Measurements from ENCODE around the gene RSL24D1.
A peak's percentile ranks its signal among the peaks of the same experiment; 100 is the strongest.

Gene RSL24D1

GRCh38 chr15:55204464-55204863, 7.7 kb upstream of the RSL24D1 start:
- H3K27me3 ChIP-seq (ENCODE audit: insufficient read depth, low read length), result no peaks in the 10 kb centered on the region
- no peak overlapping the region for H2BK12ac ChIP-seq (ENCODE audit: low read length)
- H3K4ac ChIP-seq (ENCODE audit: low read depth, low read length), result no peak overlapping the region
- H3K27ac ChIP-seq (ENCODE audit: low read depth, low read length), result no peak overlapping the region
- no peak overlapping the region for H3K4me3 ChIP-seq (ENCODE audit: low read depth, low read length)
- H2BK5ac ChIP-seq (ENCODE audit: low read depth, low read length, poor library complexity), result no peak overlapping the region
- DNase-seq, result no peak
- H4K91ac ChIP-seq (ENCODE audit: low read depth, low read length), result no peak overlapping the region
- no peak overlapping the region for H3K23ac ChIP-seq (ENCODE audit: low read length)
- H3K9me3 ChIP-seq (ENCODE audit: insufficient read depth, low read depth, low read length), result no peaks in the 10 kb centered on the region
- no peaks in the 10 kb centered on the region for H3K79me1 ChIP-seq (ENCODE audit: low read length)
- H4K12ac ChIP-seq (ENCODE audit: low read depth, low read length), result no peak overlapping the region
- H3K79me2 ChIP-seq (ENCODE audit: control insufficient read depth, insufficient read depth, low read length, poor library complexity), result no peaks in the 10 kb centered on the region
- no peaks in the 10 kb centered on the region for H3K4me1 ChIP-seq (ENCODE audit: control insufficient read depth in 1 of 2, insufficient read depth in 2 of 2, low read length in 2 of 2)
- H3K18ac ChIP-seq (ENCODE audit: low read length), result no peak overlapping the region
- H3K36me3 ChIP-seq (ENCODE audit: control insufficient read depth in 1 of 2, insufficient read depth in 2 of 2, low read length in 2 of 2), result no peaks in the 10 kb centered on the region
- H3K4me2 ChIP-seq (ENCODE audit: low read length), result no peak overlapping the region
- WGBS (ENCODE audit: extremely low coverage, insufficient coverage, insufficient read length), result no CpG with 5 or more reads among the region's 4 CpGs
- H2BK120ac ChIP-seq (ENCODE audit: insufficient read depth, low read length, poor library complexity), result no peak overlapping the region
- no peak overlapping the region for H4K8ac ChIP-seq (ENCODE audit: low read depth, low read length)
- H2AFZ ChIP-seq (ENCODE audit: insufficient read depth, low read length, poor library complexity), result no peak overlapping the region
- H3K14ac ChIP-seq (ENCODE audit: low read length), result no peak overlapping the region
- no peak overlapping the region for H2AK5ac ChIP-seq (ENCODE audit: low read length)
- H3K9ac ChIP-seq (ENCODE audit: low read length), result no peak overlapping the region

- Histone ChIP-seq H3K23ac (ENCODE audit: low read length) (peak overlapping the region; percentile 69), H3K4ac (ENCODE audit: low read depth, low read length) (no peak overlapping the region), H3K9me3 (ENCODE audit: insufficient read depth, low read depth, low read length) (no peaks in the 10 kb centered on the region), H3K4me3 (ENCODE audit: low read depth, low read length) (no peak overlapping the region), H3K27ac (ENCODE audit: low read depth, low read length) (no peak overlapping the region), H3K36me3 (ENCODE audit: control insufficient read depth in 1 of 2, insufficient read depth in 2 of 2, low read length in 2 of 2) (no peaks in the 10 kb centered on the region), H2AK5ac (ENCODE audit: low read length) (no peak overlapping the region), H3K9ac (ENCODE audit: low read length) (no peak overlapping the region), H3K4me2 (ENCODE audit: low read length) (no peak overlapping the region), H3K27me3 (ENCODE audit: insufficient read depth, low read length) (no peaks in the 10 kb centered on the region), H3K4me1 (ENCODE audit: control insufficient read depth in 1 of 2, insufficient read depth in 2 of 2, low read length in 2 of 2) (no peaks in the 10 kb centered on the region), H4K12ac (ENCODE audit: low read depth, low read length) (no peak overlapping the region), H3K18ac (ENCODE audit: low read length) (no peak overlapping the region), H3K14ac (ENCODE audit: low read length) (no peak overlapping the region), H4K91ac (ENCODE audit: low read depth, low read length) (no peak overlapping the region), H4K8ac (ENCODE audit: low read depth, low read length) (no peak overlapping the region), H3K79me1 (ENCODE audit: low read length) (peaks cover under 1% of the 10 kb centered on the region), H2AFZ (ENCODE audit: insufficient read depth, low read length, poor library complexity) (no peak overlapping the region), H3K79me2 (ENCODE audit: control insufficient read depth, insufficient read depth, low read length, poor library complexity) (no peaks in the 10 kb centered on the region), H2BK5ac (ENCODE audit: low read depth, low read length, poor library complexity) (no peak overlapping the region), H2BK12ac (ENCODE audit: low read length) (no peak overlapping the region), H2BK120ac (ENCODE audit: insufficient read depth, low read length, poor library complexity) (no peak overlapping the region)
- no CpG with 5 or more reads among the region's 1 CpG for WGBS (ENCODE audit: extremely low coverage, insufficient coverage, insufficient read length)
- no peak for DNase-seq
These were observed 5.5 kb upstream of the RSL24D1 start for GRCh38 chr15:55202206-55202605.

- Histone ChIP-seq H3K9me3 (ENCODE audit: insufficient read depth, low read depth, low read length) (no peaks in the 10 kb centered on the region), H3K9ac (ENCODE audit: low read length) (no peak overlapping the region), H4K91ac (ENCODE audit: low read depth, low read length) (no peak overlapping the region), H3K27me3 (ENCODE audit: insufficient read depth, low read length) (no peaks in the 10 kb centered on the region), H3K4me3 (ENCODE audit: low read depth, low read length) (no peak overlapping the region), H3K27ac (ENCODE audit: low read depth, low read length) (no peak overlapping the region), H3K18ac (ENCODE audit: low read length) (no peak overlapping the region), H3K14ac (ENCODE audit: low read length) (no peak overlapping the region), H3K36me3 (ENCODE audit: control insufficient read depth in 1 of 2, insufficient read depth in 2 of 2, low read length in 2 of 2) (peaks cover 0 to 2% of the 10 kb centered on the region in 2 experiments), H3K23ac (ENCODE audit: low read length) (no peak overlapping the region), H2BK12ac (ENCODE audit: low read length) (no peak overlapping the region), H3K79me1 (ENCODE audit: low read length) (peaks cover 5% of the 10 kb centered on the region), H4K8ac (ENCODE audit: low read depth, low read length) (no peak overlapping the region), H2AK5ac (ENCODE audit: low read length) (no peak overlapping the region), H2BK5ac (ENCODE audit: low read depth, low read length, poor library complexity) (no peak overlapping the region), H3K79me2 (ENCODE audit: control insufficient read depth, insufficient read depth, low read length, poor library complexity) (peaks cover 9% of the 10 kb centered on the region), H2AFZ (ENCODE audit: insufficient read depth, low read length, poor library complexity) (no peak overlapping the region), H3K4ac (ENCODE audit: low read depth, low read length) (no peak overlapping the region), H3K4me2 (ENCODE audit: low read length) (no peak overlapping the region), H4K12ac (ENCODE audit: low read depth, low read length) (no peak overlapping the region), H3K4me1 (ENCODE audit: control insufficient read depth in 1 of 2, insufficient read depth in 2 of 2, low read length in 2 of 2) (no peaks in the 10 kb centered on the region), H2BK120ac (ENCODE audit: insufficient read depth, low read length, poor library complexity) (no peak overlapping the region)
- WGBS (ENCODE audit: extremely low coverage, insufficient coverage, insufficient read length), result no CpG with 5 or more reads among the region's 3 CpGs
- no peak for DNase-seq
These were observed 2.0 kb upstream of the RSL24D1 start for GRCh38 chr15:55198706-55199105.

- no peak for DNase-seq
- H4K8ac ChIP-seq (ENCODE audit: low read depth, low read length), result no peak overlapping the region
- H3K4me2 ChIP-seq (ENCODE audit: low read length), result peak overlapping the region; percentile 97
- H3K4ac ChIP-seq (ENCODE audit: low read depth, low read length), result no peak overlapping the region
- peaks cover 9% of the 10 kb centered on the region for H3K79me2 ChIP-seq (ENCODE audit: control insufficient read depth, insufficient read depth, low read length, poor library complexity)
- WGBS (ENCODE audit: extremely low coverage, insufficient coverage, insufficient read length), result no CpG with 5 or more reads among the region's 4 CpGs
- peaks cover 5% of the 10 kb centered on the region for H3K79me1 ChIP-seq (ENCODE audit: low read length)
- H3K14ac ChIP-seq (ENCODE audit: low read length), result no peak overlapping the region
- H2BK5ac ChIP-seq (ENCODE audit: low read depth, low read length, poor library complexity), result no peak overlapping the region
- H3K9me3 ChIP-seq (ENCODE audit: insufficient read depth, low read depth, low read length), result no peaks in the 10 kb centered on the region
- H3K4me3 ChIP-seq (ENCODE audit: low read depth, low read length), result no peak overlapping the region
- no peak overlapping the region for H3K18ac ChIP-seq (ENCODE audit: low read length)
- no peak overlapping the region for H4K91ac ChIP-seq (ENCODE audit: low read depth, low read length)
- peaks cover 0 to 2% of the 10 kb centered on the region in 2 experiments for H3K36me3 ChIP-seq (ENCODE audit: control insufficient read depth in 1 of 2, insufficient read depth in 2 of 2, low read length in 2 of 2)
- no peak overlapping the region for H3K27ac ChIP-seq (ENCODE audit: low read depth, low read length)
- H3K27me3 ChIP-seq (ENCODE audit: insufficient read depth, low read length), result no peaks in the 10 kb centered on the region
- no peak overlapping the region for H2BK12ac ChIP-seq (ENCODE audit: low read length)
- H3K23ac ChIP-seq (ENCODE audit: low read length), result no peak overlapping the region
- H2AK5ac ChIP-seq (ENCODE audit: low read length), result no peak overlapping the region
- no peaks in the 10 kb centered on the region for H3K4me1 ChIP-seq (ENCODE audit: control insufficient read depth in 1 of 2, insufficient read depth in 2 of 2, low read length in 2 of 2)
- no peak overlapping the region for H2BK120ac ChIP-seq (ENCODE audit: insufficient read depth, low read length, poor library complexity)
- no peak overlapping the region for H3K9ac ChIP-seq (ENCODE audit: low read length)
- no peak overlapping the region for H2AFZ ChIP-seq (ENCODE audit: insufficient read depth, low read length, poor library complexity)
- no peak overlapping the region for H4K12ac ChIP-seq (ENCODE audit: low read depth, low read length)
These were observed 978 bp upstream of the RSL24D1 start for GRCh38 chr15:55197719-55198118.

Measured in trophoblast cell (in vitro differentiated cells and primary cell).